Measurements from ENCODE around the gene WDR26.
A peak's percentile ranks its signal among the peaks of the same experiment; 100 is the strongest.
"Not testable (repeated sequence)": the region's sequence is repeated elsewhere in the genome, so short reads cannot be mapped to it uniquely, and the experiment has no call there.

The WDR26 gene

GRCh38 chr1:224434691-224435317 is at the start of gene WDR26:
Gene WDR26, minus strand, starts transcription at chr1:224434797.
- peak; percentile 74 to 75 for DNase-seq

- not testable (repeated sequence) for DNase-seq
Measured at GRCh38 chr1:224483206-224483605, 48.6 kb upstream of the WDR26 start.

GRCh38 chr1:224482619-224483018 is 48.0 kb upstream of the WDR26 start:
- no peak for DNase-seq

GRCh38 chr1:224481601-224482000 is 47.0 kb upstream of the WDR26 start:
- no peak for DNase-seq

GRCh38 chr1:224480888-224481459 is 46.4 kb upstream of the WDR26 start:
- DNase-seq: not testable (repeated sequence)

- DNase-seq: not testable (repeated sequence)
Measured at GRCh38 chr1:224480200-224480599, 45.6 kb upstream of the WDR26 start.

- no peak for DNase-seq
Measured at GRCh38 chr1:224472806-224473205, 38.2 kb upstream of the WDR26 start.

GRCh38 chr1:224466154-224466553 is 31.6 kb upstream of the WDR26 start:
- DNase-seq: no peak

- no peak for DNase-seq
Measured at GRCh38 chr1:224459966-224460365, 25.4 kb upstream of the WDR26 start.

GRCh38 chr1:224458996-224459395 is 24.4 kb upstream of the WDR26 start:
- DNase-seq: no peak

- DNase-seq: no peak
Measured at GRCh38 chr1:224458296-224458695, 23.7 kb upstream of the WDR26 start.

GRCh38 chr1:224457782-224458144 is 23.2 kb upstream of the WDR26 start:
- DNase-seq: no peak

- DNase-seq: no peak
Measured at GRCh38 chr1:224456637-224456953, 22.0 kb upstream of the WDR26 start.

GRCh38 chr1:224454402-224455055 is 19.9 kb upstream of the WDR26 start:
- no peak for DNase-seq

GRCh38 chr1:224450561-224451350 is 16.2 kb upstream of the WDR26 start:
- DNase-seq: no peak

GRCh38 chr1:224450159-224450558 is 15.6 kb upstream of the WDR26 start:
- no peak for DNase-seq

- DNase-seq: no peak
Measured at GRCh38 chr1:224448453-224449017, 13.9 kb upstream of the WDR26 start.

- no peak for DNase-seq
Measured at GRCh38 chr1:224447971-224448370, 13.4 kb upstream of the WDR26 start.

- DNase-seq: no peak
Measured at GRCh38 chr1:224447251-224447650, 12.7 kb upstream of the WDR26 start.

- no peak for DNase-seq
Measured at GRCh38 chr1:224438989-224439388, 4.4 kb upstream of the WDR26 start.

GRCh38 chr1:224435999-224436398 is 1.4 kb upstream of the WDR26 start:
- DNase-seq: no peak

- DNase-seq: peak in 1 of 2 experiments; percentile 4
Measured at GRCh38 chr1:224435318-224435763, 744 bp upstream of the WDR26 start.
